ENCODE measurements around the gene SULF2.
"Not testable (repeated sequence)": the region's sequence is repeated elsewhere in the genome, so short reads cannot be mapped to it uniquely, and the experiment has no call there.

SULF2 gene

DNA sequence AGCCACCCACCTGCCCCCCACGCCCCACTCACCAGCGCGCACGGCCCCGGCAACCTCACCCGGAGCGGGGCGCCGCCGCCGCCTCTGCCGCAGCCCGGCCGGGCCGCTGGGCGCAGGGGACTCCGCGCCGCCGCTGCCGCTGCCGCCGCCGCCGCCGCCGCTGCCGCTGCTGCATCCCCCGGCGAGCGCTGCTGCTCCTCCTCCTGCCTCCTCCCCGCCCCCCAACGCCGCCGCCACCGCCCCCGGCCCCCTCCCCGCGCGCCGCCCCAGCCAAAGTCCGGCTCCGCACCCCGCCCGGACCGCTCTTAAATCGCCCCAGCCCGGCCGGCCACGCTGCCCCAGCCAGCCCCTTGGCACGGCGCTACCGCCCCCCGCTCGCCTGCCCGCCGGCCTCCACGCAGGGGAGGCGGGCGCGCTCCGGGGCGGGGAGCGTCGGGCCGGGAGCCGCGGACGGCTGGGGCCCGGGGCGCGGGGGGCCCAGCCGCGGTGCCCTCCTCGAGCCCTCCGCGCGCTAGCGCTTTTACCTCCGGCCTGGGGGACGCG, at the start of gene SULF2:
Gene SULF2 (minus strand): TSS at position 171 of the 543 bp plus-strand sequence. CDS start 28,118 bp downstream, outside the sequence.
- DNase-seq, result peak in 3 of 14 donors; percentile 14 to 47 (median 24)

DNA sequence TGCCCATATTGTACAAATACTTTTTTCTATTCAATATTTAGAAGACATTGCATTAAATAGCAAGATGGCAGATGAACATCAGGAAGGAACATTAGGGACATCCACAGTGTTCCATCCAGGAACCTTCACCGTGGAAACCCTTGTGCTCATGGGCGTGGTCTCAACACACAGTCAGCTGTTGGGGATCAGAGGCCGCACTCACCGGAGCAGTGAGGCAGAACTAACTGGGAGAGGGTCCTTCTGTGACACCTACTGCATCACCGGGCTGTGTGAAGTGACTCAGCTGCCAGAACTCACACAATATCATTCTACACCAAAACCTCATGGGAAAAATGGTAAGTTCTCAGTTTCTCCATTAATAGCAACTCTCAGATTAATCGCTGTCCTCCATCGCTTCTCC, 46.4 kb upstream of the SULF2 start:
- DNase-seq, result not testable (repeated sequence)

DNA sequence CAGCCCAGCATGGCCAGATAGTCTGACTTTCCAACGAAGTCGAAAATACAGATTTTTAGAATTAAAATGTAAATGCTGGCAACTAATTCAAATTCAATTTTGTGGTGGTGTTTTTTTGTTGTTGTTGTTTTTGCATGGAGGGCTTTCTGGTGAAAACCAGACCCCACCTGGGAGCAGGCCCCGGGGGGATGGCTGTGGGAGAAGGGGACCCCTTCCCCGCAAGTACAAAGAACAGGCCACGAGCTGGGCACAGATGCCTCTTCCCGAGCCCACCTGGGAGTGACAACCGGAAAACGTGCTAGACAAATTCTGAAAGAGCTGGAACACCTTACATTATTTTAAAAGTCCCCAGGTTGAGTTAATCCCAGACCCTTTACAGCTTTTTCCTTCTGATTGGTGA, 41.4 kb upstream of the SULF2 start:
- not testable (repeated sequence) for DNase-seq

DNA sequence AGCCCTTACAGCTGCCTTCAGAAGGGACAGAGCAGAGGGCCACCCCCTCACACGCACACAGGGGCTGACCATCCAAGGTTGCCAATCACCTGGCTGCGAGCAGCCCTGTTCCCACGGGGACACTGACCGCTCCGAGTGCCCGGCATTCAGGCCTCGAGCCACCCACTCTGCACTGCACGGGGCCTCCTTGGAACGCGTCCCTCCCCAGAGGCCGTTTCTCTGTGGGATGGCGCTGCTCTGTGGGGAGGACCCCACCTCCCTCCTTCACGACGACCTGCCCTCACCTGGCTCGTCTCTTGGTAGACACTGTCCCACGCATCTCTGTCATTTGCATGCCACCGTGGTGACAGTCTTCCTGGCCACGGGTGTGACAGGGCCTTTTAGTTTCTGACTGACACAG, 40.7 kb upstream of the SULF2 start:
- not testable (repeated sequence) for DNase-seq

DNA sequence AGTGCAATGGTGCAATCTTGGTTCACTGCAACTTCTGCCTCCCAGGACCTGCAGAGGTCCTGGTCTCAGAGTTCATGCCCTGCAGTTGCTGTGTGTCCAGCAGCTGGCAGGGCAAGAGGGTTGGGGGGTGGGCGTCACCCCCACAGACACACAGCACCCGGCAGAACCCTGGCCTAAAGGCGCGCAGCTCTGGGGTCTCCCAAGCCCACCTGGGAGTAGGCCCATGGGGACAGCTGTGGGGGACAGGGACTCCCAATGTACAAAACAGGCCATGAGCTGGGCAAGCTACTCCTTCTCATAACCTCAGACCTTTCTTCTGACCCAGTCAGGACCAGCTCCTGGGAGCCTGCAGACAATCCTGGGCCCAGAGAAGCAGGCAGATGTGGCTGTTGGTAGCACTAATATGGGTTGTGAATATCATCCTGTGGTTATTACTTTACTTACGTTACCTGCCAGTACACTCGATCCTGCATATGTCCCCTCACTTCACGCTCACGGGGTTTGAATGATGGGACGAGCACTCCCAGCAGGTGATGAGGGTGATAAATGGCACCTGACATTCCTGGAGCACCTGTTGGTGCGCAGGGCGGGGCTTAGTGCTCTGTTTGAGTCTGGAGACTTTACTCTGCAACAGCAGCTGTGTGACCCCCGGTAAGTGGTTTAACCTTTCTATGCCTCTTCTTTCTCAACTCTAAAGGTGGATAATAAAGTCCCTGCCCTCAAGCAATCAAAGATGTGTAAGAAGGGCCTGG, 39.9 kb upstream of the SULF2 start:
- no peak for DNase-seq

DNA sequence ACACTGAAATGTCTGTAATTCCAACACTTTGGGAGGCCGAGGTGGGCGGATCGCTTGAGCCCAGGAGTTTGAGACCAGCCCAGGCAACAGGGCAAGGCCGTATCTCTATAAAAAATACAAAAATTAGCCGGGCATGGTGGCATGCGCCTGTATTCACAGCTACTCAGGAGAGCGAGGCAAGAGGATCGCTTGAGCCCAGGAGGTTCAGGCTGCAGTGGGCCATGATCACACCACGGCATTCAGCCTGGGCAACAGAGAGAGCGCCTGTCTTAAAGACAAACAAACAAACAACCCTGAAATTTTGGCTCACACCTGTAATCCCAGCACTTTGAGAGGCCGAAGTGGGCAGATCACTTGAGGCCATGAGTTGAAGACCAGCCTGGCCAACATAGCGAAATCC, 38.7 kb upstream of the SULF2 start:
- DNase-seq, result not testable (repeated sequence)

DNA sequence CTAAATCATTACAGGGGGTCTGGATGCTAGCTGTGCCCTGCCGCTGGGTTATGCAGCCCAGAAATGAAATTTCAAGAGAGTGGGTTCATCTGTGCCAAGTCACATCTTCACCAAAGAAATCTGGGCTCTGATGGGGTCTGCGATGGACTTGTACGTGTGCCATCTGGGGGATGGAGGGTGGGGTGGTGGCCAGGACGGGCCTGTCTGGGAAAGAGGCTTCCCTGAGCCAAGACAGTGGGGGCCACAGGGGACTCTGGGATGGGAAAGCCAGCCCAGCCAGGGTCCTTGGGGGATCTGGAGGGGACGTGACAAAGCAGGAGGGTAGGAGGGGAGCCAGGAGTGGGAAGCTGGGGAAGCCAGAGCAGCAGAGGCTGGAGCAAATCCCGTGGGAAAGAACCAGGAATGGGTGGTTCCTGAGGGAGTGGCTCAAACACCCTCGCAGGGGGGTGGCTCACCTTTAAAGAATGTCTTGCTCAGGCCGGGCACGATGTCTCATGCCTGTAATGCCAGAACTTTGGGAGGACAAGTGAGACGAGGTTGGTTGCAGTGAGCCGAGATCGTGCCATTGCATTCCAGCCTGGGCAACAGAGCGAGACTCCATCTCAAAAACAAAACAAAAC, 36.3 kb upstream of the SULF2 start:
- DNase-seq, result no peak

DNA sequence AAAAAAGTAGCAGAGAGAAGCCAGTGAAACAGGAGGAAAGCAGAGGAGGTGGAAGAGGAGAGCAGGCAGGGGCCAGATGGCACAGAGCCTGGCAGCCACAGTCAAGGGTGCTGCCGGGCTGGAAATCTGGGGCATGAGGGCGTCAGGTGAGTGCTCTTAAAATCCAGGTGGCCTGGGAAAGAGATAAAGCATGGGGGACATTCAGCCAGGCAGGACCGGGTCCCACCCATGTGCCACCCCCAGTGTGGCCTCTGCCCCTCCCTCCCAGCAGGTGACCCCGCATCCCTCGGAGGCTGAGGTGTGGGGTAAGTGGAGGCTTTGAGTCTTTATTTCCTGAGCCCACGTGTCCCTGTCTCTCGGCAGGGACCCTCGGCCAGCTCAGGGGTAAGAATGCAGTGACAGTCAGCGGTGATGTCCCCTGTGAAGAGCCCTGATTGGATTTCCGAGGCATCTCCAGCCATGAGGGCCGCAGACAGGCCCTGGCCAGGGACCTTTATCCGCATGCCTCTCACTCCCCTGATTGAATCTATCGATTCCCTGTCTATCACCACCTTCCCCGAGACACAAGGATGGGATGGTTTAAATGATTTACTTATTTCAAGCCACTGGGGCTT, 33.8 kb upstream of the SULF2 start:
- DNase-seq, result no peak

DNA sequence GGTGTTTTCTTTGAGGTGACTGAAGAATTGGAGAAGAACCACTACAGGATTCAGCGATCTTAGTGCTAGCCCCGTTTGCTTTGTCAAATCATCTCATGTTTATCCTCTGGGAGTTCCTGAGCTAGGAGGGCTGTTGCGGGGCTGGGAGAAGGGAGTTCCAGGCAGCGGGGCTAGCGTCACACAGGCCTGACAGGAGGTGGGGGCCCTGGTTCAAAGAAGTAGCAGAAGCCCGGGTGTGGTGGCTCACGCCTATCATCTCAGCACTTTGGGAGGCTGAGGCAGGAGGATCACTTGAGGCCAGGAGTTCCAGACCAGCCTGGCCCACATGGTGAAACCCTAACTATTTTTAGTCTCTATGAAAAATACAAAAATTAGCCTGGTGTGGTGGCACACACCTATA, 33.2 kb upstream of the SULF2 start:
- no peak for DNase-seq

DNA sequence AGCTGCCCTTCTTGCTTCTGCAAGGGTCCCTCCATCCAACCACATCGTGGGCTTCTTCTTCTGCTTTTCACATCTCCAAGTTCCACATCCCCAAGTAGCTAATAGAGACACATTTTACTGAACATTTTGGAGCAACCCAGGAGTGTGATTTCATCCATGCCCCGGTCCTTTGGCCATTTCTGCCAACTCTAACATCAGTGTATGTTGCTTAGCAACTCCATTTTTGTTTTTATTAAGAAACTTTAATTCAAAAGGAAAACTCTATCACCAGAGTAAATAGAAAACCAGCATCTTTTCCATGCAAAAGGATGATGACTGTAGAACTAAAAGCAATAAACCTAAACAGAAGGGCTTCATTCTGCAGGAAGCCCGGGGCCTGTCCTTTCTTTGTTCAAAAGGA, 32.7 kb upstream of the SULF2 start:
- DNase-seq, result no peak

DNA sequence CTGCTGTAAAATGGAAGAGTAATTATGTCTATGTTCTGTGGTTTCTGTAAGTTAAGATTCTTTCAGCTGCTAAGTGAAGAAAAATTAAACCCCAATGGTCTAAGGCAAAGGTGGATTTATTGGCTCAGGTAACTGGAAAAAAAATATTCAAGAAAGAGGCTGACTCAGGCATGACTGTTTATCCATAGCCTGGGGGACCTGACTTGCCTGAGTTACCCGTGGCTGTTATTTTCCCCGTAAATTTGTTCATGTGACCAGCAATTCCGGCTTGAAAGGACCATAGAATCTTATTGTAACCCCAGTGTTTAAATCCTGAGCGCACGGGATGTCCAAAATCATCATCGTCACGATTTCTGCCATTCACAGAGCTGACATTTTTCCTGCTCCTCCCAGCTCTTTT, 32.3 kb upstream of the SULF2 start:
- DNase-seq, result no peak

DNA sequence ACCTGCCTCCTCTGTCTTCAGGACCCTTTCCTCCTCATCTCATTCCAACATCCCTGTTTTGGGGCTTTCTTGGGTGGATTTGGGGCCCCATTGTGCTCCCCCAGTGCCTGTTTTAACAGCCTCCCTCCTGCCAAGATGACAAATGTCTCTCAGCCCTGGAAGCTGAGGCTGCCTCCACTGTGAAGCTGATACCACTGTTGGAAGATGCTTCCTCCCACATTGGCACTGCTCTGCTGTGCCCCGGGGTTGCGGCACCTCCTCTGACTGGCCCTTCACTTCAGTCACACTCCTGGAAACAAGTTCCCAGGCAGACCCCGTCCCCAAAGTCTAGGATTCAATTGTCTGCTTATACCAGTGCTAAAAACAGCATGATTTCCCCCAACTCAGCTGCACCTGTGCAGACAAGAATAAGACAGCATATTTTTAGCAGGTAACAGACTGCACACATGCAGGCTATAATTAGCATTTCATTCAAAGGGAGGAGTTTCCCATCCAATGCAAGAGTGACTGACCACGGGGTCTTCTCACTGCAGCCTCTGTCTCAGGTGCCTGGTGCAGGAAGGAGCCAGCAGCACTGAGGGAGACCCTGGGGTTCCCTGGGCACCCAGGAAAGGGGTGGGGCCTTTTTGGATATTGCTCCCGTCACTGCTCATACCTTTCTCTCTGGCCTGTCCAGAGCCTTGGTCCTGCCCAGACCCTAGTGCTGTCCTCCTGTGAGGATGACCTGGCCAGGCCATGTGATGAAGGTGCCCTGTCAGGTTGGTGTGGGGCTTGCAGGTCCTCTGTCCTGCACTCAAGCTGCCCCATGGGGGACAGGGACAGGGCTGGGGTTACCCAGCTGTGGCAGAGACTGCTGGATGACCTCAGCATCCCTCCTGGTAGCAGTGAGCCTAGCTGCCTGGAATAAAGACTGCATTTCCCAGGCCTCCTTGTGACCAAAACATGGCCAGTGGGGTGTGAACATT, 31.5 kb upstream of the SULF2 start:
- no peak for DNase-seq

DNA sequence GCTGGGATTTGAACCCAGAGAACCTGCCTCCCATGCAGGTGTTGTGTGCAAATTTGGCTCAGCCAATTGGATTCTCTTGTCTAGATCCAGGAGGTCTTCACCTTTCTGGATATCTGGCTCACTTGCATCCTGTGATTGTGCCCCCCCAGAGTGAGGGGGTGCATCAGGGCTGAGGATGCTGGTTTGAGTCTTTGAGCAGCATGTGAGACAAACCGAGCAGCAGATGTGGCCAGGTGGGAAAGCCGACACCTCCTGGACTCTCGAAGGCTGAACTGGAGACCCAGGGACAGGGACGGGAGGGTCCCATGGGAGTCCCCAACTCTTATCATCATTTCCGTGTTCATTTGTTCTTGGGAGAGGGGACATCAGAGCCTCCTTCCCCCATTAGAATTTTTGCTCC, 30.6 kb upstream of the SULF2 start:
- DNase-seq, result no peak

DNA sequence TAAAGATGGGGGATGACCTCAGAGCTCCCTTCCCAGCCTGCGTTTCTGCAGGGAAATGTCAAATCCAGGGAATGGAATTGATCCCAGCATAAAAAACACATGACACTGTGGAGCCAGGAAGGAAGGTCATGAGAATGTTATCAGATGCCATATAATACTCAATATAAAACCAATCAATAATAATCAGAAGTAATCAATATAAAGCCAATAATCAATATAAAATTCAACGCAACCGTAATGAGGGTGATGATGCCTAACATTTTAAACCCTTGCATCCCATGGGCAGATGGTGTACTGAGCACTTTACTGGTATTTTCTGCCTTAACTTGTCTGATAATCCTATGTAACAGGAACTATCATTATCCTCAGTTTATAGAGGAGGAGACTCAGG, 30.1 kb upstream of the SULF2 start:
- DNase-seq, result no peak

DNA sequence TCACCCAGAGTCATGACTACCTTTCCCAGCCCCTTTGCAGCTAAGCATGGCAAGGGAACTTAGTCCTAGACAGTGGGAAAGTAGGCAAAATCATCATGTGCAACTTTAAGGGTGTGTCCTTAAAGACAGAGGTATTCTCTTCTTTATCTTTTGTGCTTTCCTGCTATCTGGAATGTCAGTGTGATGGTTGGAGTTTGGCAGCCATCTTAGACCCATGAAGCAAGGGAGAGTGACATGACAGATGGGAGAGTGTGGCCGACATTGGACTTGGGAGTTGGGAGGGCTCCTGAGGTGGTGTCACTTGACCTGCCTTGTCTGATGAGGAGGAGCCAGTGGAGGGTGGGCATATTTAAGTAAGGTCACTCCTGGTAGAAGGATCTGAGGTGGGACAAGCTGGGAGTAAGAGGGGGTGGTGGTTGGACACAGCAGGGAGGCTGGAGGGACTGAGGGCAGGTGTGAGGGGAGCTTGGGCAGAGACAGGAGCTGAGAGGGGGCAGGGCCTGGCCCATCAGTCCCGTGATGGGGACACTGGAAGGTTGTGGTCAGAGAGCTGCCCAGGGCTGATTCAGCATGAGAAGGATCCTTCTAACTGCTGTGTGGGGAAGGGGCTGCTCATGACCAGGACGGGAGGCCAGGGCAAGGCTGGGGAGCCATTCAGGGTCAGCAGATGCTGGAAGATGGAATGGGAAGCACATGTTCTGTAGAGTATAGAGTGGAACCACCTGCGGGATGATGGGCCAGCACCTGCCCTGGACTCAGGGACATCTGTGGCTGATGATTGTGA, 29.5 kb upstream of the SULF2 start:
- DNase-seq, result no peak

DNA sequence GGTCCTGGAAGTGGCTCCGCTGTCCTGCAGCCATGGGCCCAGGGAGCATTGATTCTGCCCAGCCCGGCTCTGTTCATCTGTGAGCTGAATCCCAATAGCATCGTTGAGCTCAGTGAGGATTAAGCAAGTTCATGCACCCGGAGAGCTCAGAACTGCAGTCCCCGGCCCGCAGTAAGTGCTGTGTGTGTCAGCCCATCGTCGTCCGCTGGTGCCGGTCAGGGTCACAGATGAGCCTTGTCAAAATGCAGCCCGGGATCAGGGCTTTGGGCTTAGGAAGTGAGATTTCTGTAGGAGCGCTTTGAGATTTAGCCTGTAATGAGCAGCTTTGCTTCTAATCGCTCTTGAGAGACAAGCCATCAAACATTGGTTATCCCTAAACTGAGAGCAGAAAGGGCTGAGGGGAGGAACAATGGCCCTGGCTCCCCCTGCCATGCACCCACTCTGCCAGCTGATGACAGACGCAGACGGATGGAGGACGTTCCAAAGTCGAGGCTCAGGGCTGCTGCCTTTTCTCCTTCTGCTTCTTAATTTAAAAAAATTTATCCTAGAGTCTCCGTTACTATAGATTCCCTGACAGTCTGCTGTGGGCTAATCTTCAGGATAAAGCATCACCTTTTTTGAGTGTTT, 25.6 kb upstream of the SULF2 start:
- DNase-seq, result no peak

DNA sequence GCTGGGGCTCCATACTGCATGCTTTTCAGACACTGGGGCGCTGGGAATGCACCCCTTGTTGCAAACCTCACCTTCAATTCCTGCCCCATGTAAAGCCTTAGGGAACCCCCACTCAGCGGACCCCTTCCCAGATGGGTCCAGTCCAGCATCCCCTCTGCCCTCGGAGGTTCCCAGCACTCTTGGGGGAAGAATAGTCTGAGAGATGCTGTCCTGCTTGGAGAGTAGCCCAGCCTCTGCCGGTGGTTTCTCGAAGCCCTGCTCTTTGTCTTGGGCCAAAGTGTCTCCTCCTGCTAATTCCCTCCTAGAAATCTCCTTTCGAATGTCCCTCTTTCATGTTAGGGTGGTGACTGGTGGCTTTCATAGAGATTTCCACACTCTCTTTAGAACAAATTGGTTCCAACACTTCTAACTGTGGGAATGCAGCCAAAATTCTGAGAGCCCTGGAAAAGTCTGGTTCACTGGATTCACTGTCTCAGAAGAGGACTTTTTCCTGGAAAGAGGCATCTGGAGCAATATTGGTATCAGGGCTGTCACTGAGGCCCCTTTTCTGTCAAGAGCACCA, 24.9 kb upstream of the SULF2 start:
- DNase-seq, result peak in 1 of 14 donors; percentile 44

DNA sequence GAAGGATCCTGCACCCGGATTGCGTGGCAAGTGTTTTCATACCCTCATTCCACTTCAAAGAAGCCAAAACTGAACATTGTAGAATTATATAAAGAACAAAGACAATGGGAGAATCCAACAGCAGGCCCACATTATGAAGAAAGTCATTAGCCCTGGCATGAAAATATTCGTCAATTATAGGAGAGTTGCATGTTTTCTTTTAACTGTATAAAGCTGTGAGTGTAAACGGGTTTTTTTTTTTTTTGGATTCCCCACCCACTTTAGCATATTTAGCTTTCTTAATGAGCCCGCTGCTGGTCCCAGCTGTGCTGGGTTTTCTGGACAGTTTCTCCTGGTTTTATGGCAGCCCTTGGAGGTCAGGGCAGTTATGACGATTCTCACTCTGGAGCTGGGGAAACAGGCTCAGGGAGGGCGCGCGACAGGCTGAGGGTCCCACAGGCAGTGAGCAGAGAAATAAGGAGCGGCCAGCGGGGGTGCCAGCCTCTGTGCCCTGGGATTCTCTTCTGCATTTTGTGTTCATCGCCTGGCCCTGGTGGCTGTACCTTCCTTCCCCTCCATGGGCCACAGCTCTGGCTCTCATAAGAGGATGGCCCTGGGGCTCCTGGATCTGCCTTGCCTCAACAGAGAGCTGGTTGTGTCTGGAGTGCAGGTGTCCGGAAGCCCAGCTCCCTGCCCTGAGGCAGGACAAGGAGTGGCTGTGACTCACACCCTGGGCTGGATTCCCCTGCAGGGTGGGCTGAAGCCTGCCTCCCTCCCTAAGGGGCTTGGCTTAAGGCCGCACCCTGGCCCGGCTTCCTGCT, 24.1 kb upstream of the SULF2 start:
- no peak for DNase-seq

DNA sequence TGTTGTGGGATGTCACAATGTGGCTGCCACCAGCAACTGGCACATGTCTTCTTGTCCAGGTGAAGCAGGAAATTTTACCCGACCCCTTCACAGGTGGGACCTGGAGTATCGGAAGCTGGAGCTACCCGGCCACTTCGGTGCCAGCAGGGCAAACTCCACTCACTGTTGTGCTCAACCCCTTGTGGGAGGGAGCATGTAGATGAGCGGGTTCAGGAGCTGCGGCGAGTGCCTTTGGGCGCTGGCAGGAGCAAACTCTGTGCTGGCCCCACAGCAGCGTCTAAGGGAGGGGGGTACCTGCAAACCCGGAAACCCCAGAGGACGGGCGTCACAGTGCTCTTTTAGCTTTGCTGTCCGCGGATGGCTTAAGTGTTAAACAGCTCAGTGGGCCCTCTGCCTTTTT, 20.7 kb upstream of the SULF2 start:
- no peak for DNase-seq

DNA sequence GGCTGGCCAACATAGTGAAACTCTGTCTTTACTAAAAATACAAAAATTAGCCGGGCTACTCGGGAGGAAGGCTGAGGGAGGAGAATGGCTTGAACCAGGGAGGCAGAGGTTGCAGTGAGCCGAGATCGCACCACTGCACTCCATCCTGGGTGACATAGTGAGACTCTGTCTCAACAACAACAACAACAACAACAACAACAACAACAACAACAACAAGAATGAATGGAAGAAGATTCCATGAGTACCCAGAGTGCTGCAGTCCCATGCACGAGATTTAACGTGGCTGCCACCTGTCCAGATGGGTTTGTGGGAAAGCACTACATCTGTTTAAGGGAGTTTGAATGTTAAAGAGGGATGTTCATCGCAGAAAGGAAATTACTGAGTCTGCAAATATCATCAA, 19.7 kb upstream of the SULF2 start:
- not testable (repeated sequence) for DNase-seq

Data from C1 segment of cervical spinal cord (tissue), 14 donors.